K562 (cell line): ENCODE results near the gene TMEM138. TPM values are rescaled to one million over a fixed set of nuclear protein-coding genes. Genes with fewer than 3 reads are reported as not detected.

ENCODE experiments used
- BCOR ChIP-seq: fragments of 450-650 bp; IDR thresholded peaks from 2 replicates; pipeline ENCODE4 v1.6.1; 2016
- C11orf30 ChIP-seq: fragments of 450-650 bp; IDR thresholded peaks from 2 replicates; pipeline ENCODE4 v1.6.1; 2016; ENCODE audit warnings: low read depth, mild to moderate bottlenecking
- HNRNPUL1 ChIP-seq: fragments of 200-400 bp; formaldehyde crosslinking; IDR thresholded peaks from 2 replicates; pipeline ENCODE4 v1.6.1; 2017; ENCODE audit warnings: low read length
- KLF13 ChIP-seq: fragments of 450-650 bp; IDR thresholded peaks from 2 replicates; pipeline ENCODE4 v1.6.1; 2016; ENCODE audit warnings: missing genetic modification characterization, low read depth, mild to moderate bottlenecking, missing compliant biosample characterization, moderate library complexity, borderline replicate concordance
- MBD2 ChIP-seq: sonication (generic); IDR thresholded peaks from 2 replicates; pipeline ENCODE4 v1.6.1; 2016; ENCODE audit warnings: low read depth, borderline replicate concordance
- MIER1 ChIP-seq: fragments of 450-650 bp; IDR thresholded peaks from 2 replicates; pipeline ENCODE4 v1.6.1; 2016; ENCODE audit warnings: antibody characterized with exemption, mild to moderate bottlenecking, low read depth
- MTA2 ChIP-seq: fragments of 450-650 bp; IDR thresholded peaks from 2 replicates; pipeline ENCODE4 v1.6.1; 2016; ENCODE audit warnings: low read depth
- MXD1 ChIP-seq: fragments of 250-450 bp; sonication (Bioruptor Pico); IDR thresholded peaks from 2 replicates; pipeline ENCODE4 v1.8.0; 2021; ENCODE audit warnings: borderline replicate concordance, mild to moderate bottlenecking, moderate library complexity; ENCODE audit not compliant: poor library complexity, severe bottlenecking
- NFE2 ChIP-seq: IDR thresholded peaks from 2 replicates; pipeline ENCODE4 v1.6.1; 2014; ENCODE audit warnings: antibody characterized with exemption, low read depth
- RBM34 ChIP-seq: fragments of 200-400 bp; formaldehyde crosslinking; IDR thresholded peaks from 2 replicates; pipeline ENCODE4 v1.6.1; 2018; ENCODE audit warnings: low read length, borderline replicate concordance; ENCODE audit not compliant: insufficient read depth
- RNF219 ChIP-seq: fragments of 250-450 bp; sonication (Bioruptor Pico); IDR thresholded peaks from 2 replicates; pipeline ENCODE4 v1.5.0; 2022; ENCODE audit warnings: mild to moderate bottlenecking
- SMARCA4 ChIP-seq: fragments of 450-650 bp; IDR thresholded peaks from 2 replicates; pipeline ENCODE4 v1.6.1; 2016
- SMC3 ChIP-seq: conservative IDR thresholded peaks from 2 replicates; pipeline ENCODE4 v1.6.1; 2011; ENCODE audit warnings: low read depth, low read length, improper control_type of control experiment; ENCODE audit not compliant: insufficient read depth
- TCF7 ChIP-seq: sonication (generic); IDR thresholded peaks from 2 replicates; pipeline ENCODE4 v1.6.1; 2016; ENCODE audit warnings: antibody characterized with exemption, borderline replicate concordance
- TSHZ1 ChIP-seq: fragments of 250-450 bp; sonication (Bioruptor Pico); IDR thresholded peaks from 2 replicates; pipeline ENCODE4 v1.4.0; 2020; ENCODE audit warnings: mild to moderate bottlenecking, moderate library complexity
- U2AF1 ChIP-seq: fragments of 200-400 bp; formaldehyde crosslinking; optimal IDR thresholded peaks from 2 replicates; pipeline ENCODE3; 2017; ENCODE audit warnings: mild to moderate bottlenecking, low read depth, low read length, moderate library complexity
- XRCC5 ChIP-seq: fragments of 200-400 bp; formaldehyde crosslinking; IDR thresholded peaks from 2 replicates; pipeline ENCODE4 v1.6.1; 2017; ENCODE audit warnings: low read depth, mild to moderate bottlenecking, low read length
- ZNF583 ChIP-seq: fragments of 250-450 bp; sonication (Bioruptor Pico); IDR thresholded peaks from 2 replicates; pipeline ENCODE4 v1.4.0; 2020
- polyA plus RNA-seq, 8 experiments: library from polyadenylated mRNA; depleted of rRNA in 4 of 8; stranded (reverse) in 5 of 8; unstranded in 3 of 8; fragments of >200 nt; fragmentation: Nextera tagmentation in 2 of 8; fragmentation: Illumina TruSeq in 1 of 8; extraction: Ambion mirVana in 2 of 8; extraction: Trizol in 1 of 8; gene quantifications; 2 replicates each; pipeline versions ENCODE4 v1.2.1 to v1.2.3, GENCODE V29; 2011 to 2014; ENCODE audit warnings: inconsistent platforms in 1 of 8, missing spikeins in 1 of 8
- total RNA-seq, 7 experiments: library from RNA; depleted of rRNA in 6 of 7; stranded (reverse); fragments of >200 nt in 6 of 7; fragmentation: Illumina TruSeq in 2 of 7; extraction: Trizol in 2 of 7; gene quantifications; 2 replicates each; pipeline versions ENCODE4 v1.2.1 to v1.2.3, GENCODE V29; 2011 to 2021; ENCODE audit warnings: low replicate concordance in 1 of 7
- TF ChIP-seq, protein P1 (sequence below), 2 experiments: fragments of 200-800 bp in 1 of 2; sonication (Bioruptor generic) in 1 of 2; sonication (generic) in 1 of 2; formaldehyde crosslinking in 1 of 2; IDR thresholded peaks in 1 of 2; conservative IDR thresholded peaks in 1 of 2; 2 replicates each; pipeline versions ENCODE4 v1.5.0 to v1.6.1; 2016 to 2020; ENCODE audit warnings: missing compliant biosample characterization in 1 of 2, missing genetic modification characterization in 1 of 2, missing genetic modification reagents in 1 of 2

Gene TMEM138
- total and polyA plus RNA-seq, 9 of the 15 experiments (the other 6 are each of a cell fraction or from before 2014, with no cell fraction given): 23.2 to 168 (median 63.1) TPM

GRCh38 chr11:61417670-61418069 is 55.5 kb downstream of the TMEM138 start (continued):
- no peak for TF ChIP-seq BCOR
- no peak for TF ChIP-seq TCF7
- no peak for TF ChIP-seq XRCC5
- no peak for TF ChIP-seq HNRNPUL1
- TF ChIP-seq, protein P1, sequence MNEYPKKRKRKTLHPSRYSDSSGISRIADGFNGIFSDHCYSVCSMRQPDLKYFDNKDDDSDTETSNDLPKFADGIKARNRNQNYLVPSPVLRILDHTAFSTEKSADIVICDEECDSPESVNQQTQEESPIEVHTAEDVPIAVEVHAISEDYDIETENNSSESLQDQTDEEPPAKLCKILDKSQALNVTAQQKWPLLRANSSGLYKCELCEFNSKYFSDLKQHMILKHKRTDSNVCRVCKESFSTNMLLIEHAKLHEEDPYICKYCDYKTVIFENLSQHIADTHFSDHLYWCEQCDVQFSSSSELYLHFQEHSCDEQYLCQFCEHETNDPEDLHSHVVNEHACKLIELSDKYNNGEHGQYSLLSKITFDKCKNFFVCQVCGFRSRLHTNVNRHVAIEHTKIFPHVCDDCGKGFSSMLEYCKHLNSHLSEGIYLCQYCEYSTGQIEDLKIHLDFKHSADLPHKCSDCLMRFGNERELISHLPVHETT (CRISPR knock-in tag; conservative IDR thresholded peaks at IDR 0.05 in 1 of 2, IDR thresholded peaks at IDR 0.05 in 1 of 2): no peak
- no peak for TF ChIP-seq SMARCA4
- no peak for TF ChIP-seq ZNF583 (CRISPR knock-in tag)
- TF ChIP-seq C11orf30: peak; percentile 42; the same call in 1 of the 2 replicates
- no peak for TF ChIP-seq MBD2
- TF ChIP-seq KLF13: no peak
- TF ChIP-seq MXD1 (CRISPR knock-in tag): no peak
- TF ChIP-seq MTA2: no peak
- TF ChIP-seq MIER1: no peak
- TF ChIP-seq NFE2: peak; percentile 55
- no peak for TF ChIP-seq RBM34
- TF ChIP-seq RNF219 (CRISPR knock-in tag): no peak
- no peak for TF ChIP-seq U2AF1
- no peak for TF ChIP-seq TSHZ1 (CRISPR knock-in tag)
- TF ChIP-seq SMC3: no peak
